SU-DHL-6 (cell line): ENCODE data around the gene RAD51B.

Experiments
- EZH2phosphoT487 ChIP-seq: fragments of 200-600 bp; sonication (generic), shearing (Covaris generic); conservative IDR thresholded peaks from 2 replicates; pipeline ENCODE4 v1.6.1; 2018; ENCODE audit warnings: mild to moderate bottlenecking, antibody characterized with exemption, low read length, moderate library complexity, mixed read lengths
- TF ChIP-seq, protein P1 (sequence below): fragments of 200-600 bp; sonication (generic); IDR thresholded peaks from one replicate; pipeline ENCODE4 v1.5.1; 2017; ENCODE audit warnings: antibody characterized with exemption, mild to moderate bottlenecking, low read length, moderate library complexity; ENCODE audit not compliant: insufficient read depth, poor library complexity, severe bottlenecking

DNA sequence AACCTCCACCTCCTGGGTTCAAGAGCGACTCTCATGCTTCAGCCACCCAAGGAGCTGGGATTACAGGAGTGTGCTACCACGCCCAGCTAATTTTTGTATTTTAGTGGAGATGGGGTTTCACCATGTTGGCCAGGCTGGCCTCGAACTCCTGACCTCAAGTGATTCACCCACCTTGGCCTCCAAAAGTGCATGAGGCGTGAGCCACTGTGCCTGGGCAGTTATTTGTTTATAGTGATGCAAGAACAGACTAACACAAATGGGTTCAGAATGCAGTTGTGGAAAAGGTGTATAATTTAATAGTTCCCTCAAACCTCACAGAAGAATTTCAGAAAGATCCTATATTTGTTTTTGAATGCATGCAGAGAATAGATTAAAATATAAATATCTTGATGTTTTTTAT, 526.2 kb downstream of the RAD51B start:
- TF ChIP-seq, protein P1, sequence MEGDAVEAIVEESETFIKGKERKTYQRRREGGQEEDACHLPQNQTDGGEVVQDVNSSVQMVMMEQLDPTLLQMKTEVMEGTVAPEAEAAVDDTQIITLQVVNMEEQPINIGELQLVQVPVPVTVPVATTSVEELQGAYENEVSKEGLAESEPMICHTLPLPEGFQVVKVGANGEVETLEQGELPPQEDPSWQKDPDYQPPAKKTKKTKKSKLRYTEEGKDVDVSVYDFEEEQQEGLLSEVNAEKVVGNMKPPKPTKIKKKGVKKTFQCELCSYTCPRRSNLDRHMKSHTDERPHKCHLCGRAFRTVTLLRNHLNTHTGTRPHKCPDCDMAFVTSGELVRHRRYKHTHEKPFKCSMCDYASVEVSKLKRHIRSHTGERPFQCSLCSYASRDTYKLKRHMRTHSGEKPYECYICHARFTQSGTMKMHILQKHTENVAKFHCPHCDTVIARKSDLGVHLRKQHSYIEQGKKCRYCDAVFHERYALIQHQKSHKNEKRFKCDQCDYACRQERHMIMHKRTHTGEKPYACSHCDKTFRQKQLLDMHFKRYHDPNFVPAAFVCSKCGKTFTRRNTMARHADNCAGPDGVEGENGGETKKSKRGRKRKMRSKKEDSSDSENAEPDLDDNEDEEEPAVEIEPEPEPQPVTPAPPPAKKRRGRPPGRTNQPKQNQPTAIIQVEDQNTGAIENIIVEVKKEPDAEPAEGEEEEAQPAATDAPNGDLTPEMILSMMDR: no peak
- TF ChIP-seq EZH2phosphoT487: no peak
